HCT116 (cell line): Measurements from ENCODE around the gene SORCS2. TPM values are rescaled to one million over a fixed set of nuclear protein-coding genes. Genes with fewer than 3 reads are reported as not detected.

Experiments used
- ATAC-seq: fragments of 200-7000 bp; cut with Tn5 transposase; 2 replicates; pipeline ENCODE4 v1.9.1; 2020; ENCODE audit warnings: mild to moderate bottlenecking, moderate library complexity
- BruUV-seq: library from RNA; stranded (reverse); fragments of 400-500 nt; replicated peaks from 2 replicates; lab custom pipeline; 2021; lab: Mats Ljungman, UMichigan
- CTCF ChIA-PET: fragments of 300-600 bp; sonication (Branson Sonifier 250); formaldehyde crosslinking; loops from one replicate; lab custom pipeline; 2021; ENCODE audit warnings: antibody characterized with exemption; lab: Charles Lee
- POLR2A ChIA-PET: fragments of 300-600, 350-600 bp; sonication (Branson Sonifier 250); formaldehyde crosslinking; loops from one replicate; lab custom pipeline; 2021; ENCODE audit warnings: antibody characterized with exemption; lab: Charles Lee
- RAD21 ChIA-PET, 2 experiments: fragments of 300-600 bp; sonication (Branson Sonifier 250); formaldehyde crosslinking; loops; one replicate each; lab custom pipeline; 2023; ENCODE audit warnings: low total read pairs in 2 of 2; ENCODE audit not compliant: uncharacterized antibody in 2 of 2, unreplicated experiment in 2 of 2, low non-redundant PET in 1 of 2; lab: Charles Lee
- DNase-seq: peaks from one replicate; pipeline ENCODE4 v3.0.0-alpha.2; 2010; ENCODE audit warnings: low read depth, low spot score
- H2AFZ ChIP-seq: fragments of 200-600 bp; shearing (Covaris generic), sonication (generic); 2 replicates; pipeline ENCODE4 v1.6.1; 2017; ENCODE audit warnings: low read depth, mixed run types, mixed read lengths, antibody characterized with exemption, low read length; ENCODE audit not compliant: poor library complexity, severe bottlenecking
- H3K27ac ChIP-seq: 2 replicates; pipeline ENCODE4 v1.5.1; 2012; ENCODE audit warnings: low read depth, low read length
- H3K27me3 ChIP-seq: fragments of 200-600 bp; sonication (generic); 2 replicates; pipeline ENCODE4 v1.6.1; 2016; ENCODE audit warnings: mixed run types, low read length, mixed read lengths; ENCODE audit not compliant: insufficient read depth
- H3K36me3 ChIP-seq, 2 experiments: fragments of 200-500 bp in 1 of 2; fragments of 200-600 bp in 1 of 2; sonication (Bioruptor generic) in 1 of 2; sonication (generic) in 1 of 2; 2 replicates each; pipeline versions ENCODE4 v1.5.1 to v1.6.1; 2014 to 2016; ENCODE audit warnings: low read length in 2 of 2, inconsistent platforms in 1 of 2, mixed read lengths in 1 of 2, mixed run types in 1 of 2; ENCODE audit not compliant: insufficient read depth in 2 of 2, control insufficient read depth in 1 of 2
- H3K4me1 ChIP-seq, 2 experiments: fragments of 200-600 bp in 1 of 2; sonication (generic) in 1 of 2; 2 replicates each; pipeline versions ENCODE4 v1.5.1 to v1.6.1; 2012 to 2017; ENCODE audit warnings: low read length in 2 of 2, inconsistent platforms in 1 of 2, mild to moderate bottlenecking in 1 of 2, mixed read lengths in 1 of 2, mixed run types in 1 of 2, moderate library complexity in 1 of 2; ENCODE audit not compliant: insufficient read depth in 2 of 2, control insufficient read depth in 1 of 2
- H3K4me2 ChIP-seq: fragments of 200-600 bp; sonication (generic); 2 replicates; pipeline ENCODE4 v1.6.1; 2017; ENCODE audit warnings: mixed run types, low read length, mixed read lengths
- H3K4me3 ChIP-seq, 2 experiments: fragments of 200-600 bp in 1 of 2; sonication (generic) in 1 of 2; replicated peaks in 1 of 2; 2 replicates each; pipeline ENCODE4 v1.5.1; 2011 to 2016; ENCODE audit warnings: low read length in 2 of 2, control low read depth in 1 of 2, low read depth in 1 of 2, mild to moderate bottlenecking in 1 of 2, mixed read lengths in 1 of 2, mixed run types in 1 of 2
- H3K79me2 ChIP-seq: fragments of 200-600 bp; sonication (generic); 2 replicates; pipeline ENCODE4 v1.6.1; 2017; ENCODE audit warnings: mild to moderate bottlenecking, mixed run types, low read length, moderate library complexity, mixed read lengths; ENCODE audit not compliant: insufficient read depth
- H3K9ac ChIP-seq: fragments of 200-600 bp; sonication (generic); 2 replicates; pipeline ENCODE4 v1.6.1; 2016; ENCODE audit warnings: low read length, mixed read lengths
- H3K9me2 ChIP-seq: fragments of 200-600 bp; sonication (generic), shearing (Covaris generic); 2 replicates; pipeline ENCODE4 v1.6.1; 2017; ENCODE audit warnings: mixed run types, mild to moderate bottlenecking, moderate library complexity; ENCODE audit not compliant: insufficient read depth
- H3K9me3 ChIP-seq, 2 experiments: fragments of 200-500 bp in 1 of 2; fragments of 200-600 bp in 1 of 2; sonication (Bioruptor generic) in 1 of 2; sonication (generic) in 1 of 2; 2 replicates each; pipeline ENCODE4 v1.6.1; 2014 to 2017; ENCODE audit warnings: low read length in 2 of 2, mixed read lengths in 2 of 2, inconsistent platforms in 1 of 2, low read depth in 1 of 2, mild to moderate bottlenecking in 1 of 2, mixed run types in 1 of 2, moderate library complexity in 1 of 2; ENCODE audit not compliant: control insufficient read depth in 1 of 2, insufficient read depth in 1 of 2
- H4K20me1 ChIP-seq: fragments of 200-600 bp; sonication (generic), shearing (Covaris generic); 2 replicates; pipeline ENCODE4 v1.6.1; 2017; ENCODE audit warnings: mixed run types, mild to moderate bottlenecking, moderate library complexity; ENCODE audit not compliant: insufficient read depth
- CBX3 ChIP-seq: IDR thresholded peaks from 2 replicates; pipeline ENCODE4 v1.6.1; 2012; ENCODE audit warnings: low read depth
- CEBPB ChIP-seq: IDR thresholded peaks from 2 replicates; pipeline ENCODE4 v1.6.1; 2012; ENCODE audit warnings: low read depth
- ELF1 ChIP-seq: IDR thresholded peaks from 2 replicates; pipeline ENCODE4 v1.6.1; 2012; ENCODE audit warnings: low read depth, borderline replicate concordance
- EZH2 ChIP-seq: fragments of 200-600 bp; sonication (generic); IDR thresholded peaks from 2 replicates; pipeline ENCODE4 v1.6.1; 2017; ENCODE audit warnings: antibody characterized with exemption, mixed run types
- EZH2phosphoT487 ChIP-seq: fragments of 200-600 bp; IDR thresholded peaks from 2 replicates; pipeline ENCODE4 v1.6.1; 2018; ENCODE audit warnings: antibody characterized with exemption, borderline replicate concordance
- FOSL1 ChIP-seq: IDR thresholded peaks from 2 replicates; pipeline ENCODE4 v1.6.1; 2012; ENCODE audit warnings: low read depth
- JUND ChIP-seq: IDR thresholded peaks from 2 replicates; pipeline ENCODE4 v1.6.1; 2012
- POLR2AphosphoS5 ChIP-seq: IDR thresholded peaks from 2 replicates; pipeline ENCODE4 v1.6.1; 2011; ENCODE audit warnings: mild to moderate bottlenecking, low read depth, low read length, moderate library complexity
- RAD21 ChIP-seq: IDR thresholded peaks from 2 replicates; pipeline ENCODE4 v1.6.1; 2012; ENCODE audit warnings: low read depth, mild to moderate bottlenecking
- SIN3A ChIP-seq: IDR thresholded peaks from 2 replicates; pipeline ENCODE4 v1.6.1; 2012; ENCODE audit warnings: low read depth
- TCF7L2 ChIP-seq: IDR thresholded peaks from 2 replicates; pipeline ENCODE4 v1.7.0; 2011; ENCODE audit warnings: borderline replicate concordance, inconsistent platforms; ENCODE audit not compliant: insufficient read depth, insufficient read length; ENCODE audit errors: extremely low read depth
- ZBTB33 ChIP-seq: IDR thresholded peaks from 2 replicates; pipeline ENCODE4 v1.6.1; 2011; ENCODE audit warnings: mild to moderate bottlenecking, low read length, moderate library complexity; ENCODE audit not compliant: insufficient replicate concordance; ENCODE audit errors: extremely low read depth
- ZFX ChIP-seq: fragments of 450-650 bp; IDR thresholded peaks from 2 replicates; pipeline ENCODE4 v1.6.1; 2017
- ZNF274 ChIP-seq: fragments of 200-500 bp; sonication (Bioruptor generic); IDR thresholded peaks from 2 replicates; pipeline ENCODE4 v1.6.1; 2014; ENCODE audit warnings: mild to moderate bottlenecking, low read depth, low read length, inconsistent platforms
- intact Hi-C: fragments of 100-400 bp; cut with micrococcal nuclease; formaldehyde crosslinking; loops from 2 replicates; pipeline ENCODE4 v1.10.0; 2022
- total RNA-seq: library from RNA; stranded (reverse); gene quantifications from one replicate; pipeline ENCODE4 v1.2.1, GENCODE V29; 2021; ENCODE audit not compliant: unreplicated experiment
- TF ChIP-seq, protein P1 (sequence below): IDR thresholded peaks from 2 replicates; pipeline ENCODE4 v1.6.1; 2012

SORCS2 gene
- total RNA-seq, 1 experiment from 2014 or later: 0.37 TPM

DNA sequence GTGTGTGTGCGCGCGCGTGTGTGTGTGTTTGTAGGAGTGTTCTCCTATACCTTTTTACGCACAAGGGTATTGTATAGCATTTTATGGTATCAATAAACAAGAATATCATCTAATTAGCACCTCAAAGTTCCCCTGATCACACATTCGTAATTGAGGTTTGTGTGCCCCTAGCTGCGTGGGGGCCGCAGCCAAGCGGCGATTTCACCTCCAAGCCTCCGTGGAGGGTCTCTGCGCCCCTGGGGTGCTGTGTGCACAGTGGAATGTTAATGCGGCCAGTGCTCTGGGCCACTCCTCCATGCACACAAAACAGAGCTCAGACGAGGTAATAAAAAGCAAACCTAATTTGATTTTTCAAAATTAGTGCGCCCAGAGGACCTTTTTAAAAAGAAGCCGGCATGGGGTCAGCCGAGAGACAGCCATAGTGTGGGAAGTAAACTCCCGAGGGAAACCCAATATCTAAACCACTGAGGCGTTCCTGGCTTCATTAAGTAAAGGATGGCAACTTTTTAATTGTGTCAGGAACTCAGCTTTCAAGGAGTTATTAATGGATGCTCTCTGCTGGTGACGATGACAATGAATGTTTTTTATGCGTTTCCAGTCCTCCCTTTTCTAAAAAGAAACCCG lies 110.6 kb downstream of the SORCS2 start:
- intact Hi-C loops: no loop called here
- POLR2A ChIA-PET: no interaction called here
- Histone ChIP-seq H3K27ac (no peak overlapping the region), H3K4me3 (no peak overlapping the region), H3K9ac (no peak overlapping the region), H4K20me1 (no peaks in the 10 kb centered on the region), H3K9me3 (no peaks in the 10 kb centered on the region), H3K79me2 (no peaks in the 10 kb centered on the region), H3K4me2 (no peak overlapping the region), H2AFZ (no peak overlapping the region), H3K4me1 (no peaks in the 10 kb centered on the region), H3K36me3 (no peaks in the 10 kb centered on the region), H3K9me2 (no peaks in the 10 kb centered on the region), H3K27me3 (peaks cover 20% of the 10 kb centered on the region; the same call in 1 of the 2 replicates)
- RAD21 ChIA-PET: no interaction called here
- ATAC-seq (no peak), DNase-seq (no peak)
- CTCF ChIA-PET: no interaction called here
- TF ChIP-seq, protein P1, sequence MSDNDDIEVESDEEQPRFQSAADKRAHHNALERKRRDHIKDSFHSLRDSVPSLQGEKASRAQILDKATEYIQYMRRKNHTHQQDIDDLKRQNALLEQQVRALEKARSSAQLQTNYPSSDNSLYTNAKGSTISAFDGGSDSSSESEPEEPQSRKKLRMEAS: no peak
- TF ChIP-seq EZH2phosphoT487 (no peak), CBX3 (no peak), ELF1 (no peak), TCF7L2 (no peak), FOSL1 (no peak), JUND (no peak), CEBPB (no peak), POLR2AphosphoS5 (no peak), ZBTB33 (no peak), RAD21 (no peak), ZFX (no peak), EZH2 (no peak), SIN3A (no peak), ZNF274 (no peak)
- no TSS peak for BruUV-seq
